Osteoblast (primary cell): Measurements from ENCODE around the gene EMC1. TPM values are rescaled to one million over a fixed set of nuclear protein-coding genes. Genes with fewer than 3 reads are reported as not detected.

Experiments used
- DNase-seq: peaks from one replicate; pipeline ENCODE4 v3.0.0; 2011; ENCODE audit warnings: low spot score, mixed read lengths; ENCODE audit not compliant: insufficient read length; ENCODE audit errors: missing footprints
- H2AFZ ChIP-seq: 2 replicates; pipeline ENCODE4 v1.6.0; 2011; ENCODE audit warnings: mild to moderate bottlenecking, low read length
- H3K27ac ChIP-seq: 2 replicates; pipeline ENCODE4 v1.5.1; 2011; ENCODE audit warnings: mild to moderate bottlenecking, low read depth, low read length, moderate library complexity
- H3K27me3 ChIP-seq: 2 replicates; pipeline ENCODE4 v1.6.0; 2012; ENCODE audit warnings: mild to moderate bottlenecking, control low read depth, inconsistent platforms, low read length, moderate library complexity; ENCODE audit not compliant: insufficient read depth
- H3K36me3 ChIP-seq: 2 replicates; pipeline ENCODE4 v1.5.1; 2011; ENCODE audit warnings: mild to moderate bottlenecking, low read length, control low read depth, moderate library complexity; ENCODE audit not compliant: insufficient read depth
- H3K4me1 ChIP-seq: 2 replicates; pipeline ENCODE4 v1.5.1; 2011; ENCODE audit warnings: mild to moderate bottlenecking, low read length, control low read depth, moderate library complexity; ENCODE audit not compliant: insufficient read depth
- H3K4me2 ChIP-seq: 2 replicates; pipeline ENCODE4 v1.6.0; 2011; ENCODE audit warnings: mild to moderate bottlenecking, low read length; ENCODE audit not compliant: insufficient read depth
- H3K4me3 ChIP-seq: fragments of 200-600 bp; sonication (generic); 3 replicates; pipeline ENCODE4 v1.5.1; 2012; ENCODE audit warnings: mild to moderate bottlenecking, low read length, inconsistent platforms; ENCODE audit not compliant: insufficient read depth
- H3K79me2 ChIP-seq: 2 replicates; pipeline ENCODE4 v1.6.0; 2012; ENCODE audit warnings: mild to moderate bottlenecking, low read length, control low read depth, inconsistent platforms; ENCODE audit not compliant: insufficient read depth
- H3K9me3 ChIP-seq: 2 replicates; pipeline ENCODE4 v1.5.1; 2011; ENCODE audit warnings: low read depth, low read length, control low read depth
- H4K20me1 ChIP-seq: 2 replicates; pipeline ENCODE4 v1.6.0; 2012; ENCODE audit warnings: mild to moderate bottlenecking, low read length, control low read depth; ENCODE audit not compliant: insufficient read depth
- CTCF ChIP-seq: IDR thresholded peaks from 2 replicates; pipeline ENCODE4 v1.5.1; 2011; ENCODE audit warnings: mild to moderate bottlenecking, low read depth, low read length, moderate library complexity; ENCODE audit errors: extremely low read depth
- total RNA-seq: library from RNA; depleted of rRNA; stranded (reverse); fragments of >200 nt; gene quantifications from 2 replicates; pipeline ENCODE4 v1.2.3, GENCODE V29; 2012

EMC1 gene
- total RNA-seq, 1 donor, result 64.1 TPM

- Histone ChIP-seq H4K20me1 (peaks cover 25% of the 10 kb centered on the region), H3K27ac (no peak overlapping the region), H3K79me2 (peaks cover 8% of the 10 kb centered on the region), H3K4me1 (peaks cover 15% of the 10 kb centered on the region), H3K4me2 (no peak overlapping the region), H3K27me3 (no peaks in the 10 kb centered on the region), H3K9me3 (no peaks in the 10 kb centered on the region), H3K4me3 (no peak overlapping the region), H2AFZ (no peak overlapping the region), H3K36me3 (peaks cover 93% of the 10 kb centered on the region)
- TF ChIP-seq CTCF, result no peak
- DNase-seq, result no peak
These were observed 84.2 kb downstream of the EMC1 start for GRCh38 chr1:19167140-19167539.

GRCh38 chr1:19166066-19166465, 85.3 kb downstream of the EMC1 start:
- H2AFZ ChIP-seq, result no peak overlapping the region
- peaks cover 25% of the 10 kb centered on the region for H4K20me1 ChIP-seq
- peaks cover 8% of the 10 kb centered on the region for H3K79me2 ChIP-seq
- no peak for TF ChIP-seq CTCF
- H3K9me3 ChIP-seq, result no peaks in the 10 kb centered on the region
- DNase-seq, result no peak
- peaks cover 94% of the 10 kb centered on the region for H3K36me3 ChIP-seq
- peaks cover 15% of the 10 kb centered on the region for H3K4me1 ChIP-seq
- H3K4me2 ChIP-seq, result no peak overlapping the region
- no peaks in the 10 kb centered on the region for H3K27me3 ChIP-seq
- no peak overlapping the region for H3K27ac ChIP-seq
- no peak overlapping the region for H3K4me3 ChIP-seq

Other genes starting within 250 kb of the EMC1 start
- gene UBR4, start 41.3 kb downstream of the EMC1 start, total RNA-seq, result 134 and 149 TPM in 2 replicates
- 17.4 and 18.5 TPM in 2 replicates for gene MRTO4, start 281 bp upstream of the EMC1 start, total RNA-seq
- gene AKR7A3, start 37.2 kb upstream of the EMC1 start, total RNA-seq, result 0.72 and 1.2 TPM in 2 replicates
- 66.2 and 79.0 TPM in 2 replicates for gene AKR7A2, start 60.6 kb upstream of the EMC1 start, total RNA-seq
- gene SLC66A1, start 60.8 kb upstream of the EMC1 start, total RNA-seq, result 30.9 and 32.6 TPM in 2 replicates
- gene CAPZB, start 234.0 kb upstream of the EMC1 start, total RNA-seq, result 217 and 224 TPM in 2 replicates